ENCODE results near the gene NGRN. TPM values are rescaled to one million over a fixed set of nuclear protein-coding genes. Genes with fewer than 3 reads are reported as not detected.

Gene NGRN, protein sequence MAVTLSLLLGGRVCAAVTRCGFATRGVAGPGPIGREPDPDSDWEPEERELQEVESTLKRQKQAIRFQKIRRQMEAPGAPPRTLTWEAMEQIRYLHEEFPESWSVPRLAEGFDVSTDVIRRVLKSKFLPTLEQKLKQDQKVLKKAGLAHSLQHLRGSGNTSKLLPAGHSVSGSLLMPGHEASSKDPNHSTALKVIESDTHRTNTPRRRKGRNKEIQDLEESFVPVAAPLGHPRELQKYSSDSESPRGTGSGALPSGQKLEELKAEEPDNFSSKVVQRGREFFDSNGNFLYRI
- total RNA-seq (2021; fragmentation: NEBNext Ultra II Directional; extraction: Animal tissue kit (Norgen Biotek cat#: 25700)): 101 and 102 TPM in 2 replicates
- 59.4 and 60.1 TPM in 2 replicates for polyA plus RNA-seq (2011; rRNA removed)
- polyA plus RNA-seq (2011; cell fraction: cytosol; rRNA removed): 79.9 TPM
- polyA plus RNA-seq (2011; cell fraction: nucleus; rRNA removed): 44.8 TPM
- polyA plus RNA-seq (2012, experiment 1 of 2): 65.6 to 86.2 TPM (median 72.5 TPM) in 4 replicates
- polyA plus RNA-seq (2012, experiment 2 of 2): 48.2 TPM
- 61.7 TPM for polyA plus RNA-seq (2013, experiment 1 of 2)
- 61.3 TPM for polyA plus RNA-seq (2013, experiment 2 of 2)
- polyA minus RNA-seq (2011; rRNA and poly(A)+ RNA removed): 50.6 and 54.8 TPM in 2 replicates
- 22.3 TPM for polyA minus RNA-seq (2011; cell fraction: cytosol; rRNA and poly(A)+ RNA removed)
- polyA minus RNA-seq (2011; cell fraction: nucleus; rRNA and poly(A)+ RNA removed): 29.1 TPM
- long read RNA-seq, experiment 1, full-length matches to known transcripts: 39 of 39 reads
- long read RNA-seq, experiment 1, partial matches to known transcripts: 0 of 39 reads
- long read RNA-seq, experiment 1, other reads (novel, unspliced or antisense): 0 of 39 reads
- long read RNA-seq, experiment 2, full-length matches to known transcripts: 53 of 54 reads
- long read RNA-seq, experiment 2, partial matches to known transcripts: 0 of 54 reads
- long read RNA-seq, experiment 2, other reads (novel, unspliced or antisense): 1 of 54 reads

DNA sequence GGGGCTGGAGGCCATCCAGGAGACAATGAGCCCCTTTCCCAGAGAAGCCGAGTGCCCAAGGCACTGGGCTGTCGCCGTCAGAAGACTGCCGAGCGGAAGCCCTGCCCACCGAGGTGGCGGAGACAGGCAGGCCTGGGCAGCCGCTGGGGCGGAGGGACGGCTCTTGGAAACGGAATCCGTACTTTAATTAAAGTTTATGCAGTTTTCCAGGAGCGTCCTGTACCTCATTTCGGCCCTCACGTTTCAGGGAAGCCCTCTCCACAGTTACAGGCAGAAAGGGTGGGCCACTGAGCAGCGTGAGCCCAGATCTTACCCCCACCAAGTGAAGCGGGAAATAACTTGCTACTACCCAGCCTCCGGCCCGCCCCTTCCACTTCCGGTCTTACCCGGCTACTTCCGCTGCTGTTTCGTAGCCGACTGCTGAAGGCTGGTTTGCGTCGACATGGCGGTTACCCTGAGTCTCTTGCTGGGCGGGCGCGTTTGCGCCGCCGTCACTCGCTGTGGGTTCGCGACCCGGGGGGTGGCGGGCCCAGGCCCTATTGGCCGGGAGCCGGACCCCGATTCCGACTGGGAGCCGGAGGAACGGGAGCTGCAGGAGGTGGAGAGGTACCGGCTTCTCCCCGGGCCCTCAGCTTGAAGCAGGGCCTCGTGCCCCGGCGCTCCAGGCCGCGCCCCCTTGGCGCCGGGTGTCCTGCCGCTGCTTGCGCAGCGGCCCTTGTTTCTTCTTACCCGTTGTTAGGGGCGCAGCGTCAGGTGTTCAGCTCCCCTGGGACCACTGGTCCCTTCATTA is at the start of gene NGRN:
Gene NGRN (plus strand): TSS at position 402 of the 790 bp plus-strand sequence. CDS start 41 bp downstream, at position 443.
- Histone ChIP-seq H3K18ac (ENCODE audit: extremely low read depth, low read length) (peak within 1 kb of the TSS; percentile 97), H4K91ac (replicated peaks; ENCODE audit: insufficient read length, low read length) (peak within 1 kb of the TSS; percentile 93), H3K4me2 (ENCODE audit: insufficient read depth in 1 of 2, low read depth in 2 of 2, low read length in 2 of 2) (peak within 1 kb of the TSS; percentile 74 to 94), H3K9me3 (ENCODE audit: insufficient read depth in 2 of 2, low read depth in 1 of 2, low read length in 1 of 2) (no peaks in the 10 kb centered on the region), H3K14ac (ENCODE audit: insufficient read length) (no peak within 1 kb of the TSS), H2BK20ac (ENCODE audit: low read length) (peak within 1 kb of the TSS; percentile 72; the same call in 1 of the 2 replicates), H3K4me1 (replicated peaks in 1 of 4; ENCODE audit: control insufficient read depth in 3 of 4, insufficient read depth in 4 of 4, low read length in 3 of 4) (peaks cover 0 to 15% (median 7%) of the 10 kb centered on the region in 4 experiments; a peak in 5 of 7 replicates), H4K5ac (ENCODE audit: insufficient read length, low read depth, low read length) (peak within 1 kb of the TSS; percentile 87), H2BK12ac (ENCODE audit: low read depth, low read length) (peak within 1 kb of the TSS; percentile 97), H3K27me3 (replicated peaks in 1 of 4; ENCODE audit: control insufficient read depth in 3 of 4, extremely low read depth in 1 of 4, insufficient read depth in 3 of 4, low read length in 3 of 4) (no peaks in the 10 kb centered on the region), H2AK5ac (ENCODE audit: low read depth, low read length) (peak within 1 kb of the TSS; percentile 59; the same call in 1 of the 2 replicates), H4K8ac (ENCODE audit: extremely low read depth, insufficient read depth, low read length) (peak within 1 kb of the TSS; percentile 98), H3K4me3 (ENCODE audit: extremely low read depth in 1 of 4, insufficient read depth in 2 of 4, low read depth in 3 of 4, low read length in 4 of 4) (peak within 1 kb of the TSS; percentile 76 to 95 (median 87)), H2AFZ (ENCODE audit: low read length) (peak within 1 kb of the TSS; percentile 26; the same call in 1 of the 2 replicates), H3K79me1 (ENCODE audit: low read depth, low read length) (peaks cover 5% of the 10 kb centered on the region), H3K23ac (ENCODE audit: insufficient read length) (no peak within 1 kb of the TSS), H2BK120ac (replicated peaks; ENCODE audit: low read depth, low read length) (no peak within 1 kb of the TSS), H3K4ac (replicated peaks; ENCODE audit: insufficient read length, low read depth, low read length) (peak within 1 kb of the TSS; percentile 96), H3K27ac (ENCODE audit: low read depth, low read length) (peak within 1 kb of the TSS; percentile 88), H4K20me1 (replicated peaks in 1 of 2; ENCODE audit: control insufficient read depth in 1 of 2, insufficient read depth in 2 of 2, low read length in 2 of 2) (peaks cover 0 to 5% of the 10 kb centered on the region in 2 experiments), H3K36me3 (ENCODE audit: control insufficient read depth in 2 of 4, insufficient read depth in 4 of 4, low read length in 3 of 4) (peaks cover 0 to 18% (median 5%) of the 10 kb centered on the region in 4 experiments; a peak in 6 of 8 replicates), H3K79me2 (ENCODE audit: control insufficient read depth in 1 of 2, insufficient read depth in 2 of 2, low read length in 2 of 2) (peaks cover 12 to 50% of the 10 kb centered on the region in 2 experiments), H3K9ac (replicated peaks in 1 of 4; ENCODE audit: extremely low read depth in 1 of 4, low read depth in 3 of 4, low read length in 3 of 4) (peak within 1 kb of the TSS; percentile 84 to 97 (median 90)), H3K23me2 (ENCODE audit: low read depth, low read length) (peaks cover 10% of the 10 kb centered on the region), H3K56ac (replicated peaks; ENCODE audit: insufficient read length, low read depth, low read length) (peak within 1 kb of the TSS; percentile 93), H2BK15ac (ENCODE audit: low read length) (peak within 1 kb of the TSS; percentile 61; the same call in 1 of the 2 replicates), H2BK5ac (ENCODE audit: low read depth, low read length) (peak within 1 kb of the TSS; percentile 100)
- DNase-seq (ENCODE audit: low read depth in 1 of 2, low spot score in 2 of 2) (peak; percentile 50 to 95), FAIRE-seq (no peak)
- 2% methylated on average over 59 of the region's 59 CpGs; no CpG with 5 or more reads in 1 of the 2 experiments for WGBS, 2 experiments (ENCODE audit: extremely low coverage in 1 of 2, insufficient coverage in 1 of 2, insufficient read length in 1 of 2, insufficient replicate concordance in 2 of 2, low coverage in 1 of 2, low lambda C conversion rate in 2 of 2, missing lambda C conversion rate in 1 of 2)
- ChIA-PET CTCF (ENCODE audit: partially characterized antibody) (interaction anchor here (1.0 to 2.2 kb wide), 3 partner anchors 10 to 32 kb away, joined by 4 to 8 read pairs (median 4); partner anchors contain the start of genes CIB1 and GDPGP1), POLR2A (ENCODE audit: partially characterized antibody) (interaction anchor here (0.6 to 1.2 kb wide), 12 partner anchors 8 to 121 kb away, joined by 3 to 6 read pairs (median 4); partner anchors contain the start of gene TTLL13)
- TF ChIP-seq, protein P1, sequence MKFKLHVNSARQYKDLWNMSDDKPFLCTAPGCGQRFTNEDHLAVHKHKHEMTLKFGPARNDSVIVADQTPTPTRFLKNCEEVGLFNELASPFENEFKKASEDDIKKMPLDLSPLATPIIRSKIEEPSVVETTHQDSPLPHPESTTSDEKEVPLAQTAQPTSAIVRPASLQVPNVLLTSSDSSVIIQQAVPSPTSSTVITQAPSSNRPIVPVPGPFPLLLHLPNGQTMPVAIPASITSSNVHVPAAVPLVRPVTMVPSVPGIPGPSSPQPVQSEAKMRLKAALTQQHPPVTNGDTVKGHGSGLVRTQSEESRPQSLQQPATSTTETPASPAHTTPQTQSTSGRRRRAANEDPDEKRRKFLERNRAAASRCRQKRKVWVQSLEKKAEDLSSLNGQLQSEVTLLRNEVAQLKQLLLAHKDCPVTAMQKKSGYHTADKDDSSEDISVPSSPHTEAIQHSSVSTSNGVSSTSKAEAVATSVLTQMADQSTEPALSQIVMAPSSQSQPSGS (IDR thresholded peaks at IDR 0.05; ENCODE audit: low read length): peak; percentile 12; the same call in 1 of the 2 replicates
- no peak for TF ChIP-seq RXRA (IDR thresholded peaks at IDR 0.05; ENCODE audit: insufficient read depth, low read depth, low read length)
- TF ChIP-seq TAF7 (optimal IDR thresholded peaks at IDR 0.05; ENCODE audit: borderline replicate concordance, low read depth, low read length): peak; percentile 28
- peak; percentile 75; the same call in 1 of the 2 replicates for TF ChIP-seq GTF2F1 (IDR thresholded peaks at IDR 0.05; ENCODE audit: borderline replicate concordance, low read depth, low read length)
